ENCODE data around the gene RAB40B.

Gene RAB40B

DNA sequence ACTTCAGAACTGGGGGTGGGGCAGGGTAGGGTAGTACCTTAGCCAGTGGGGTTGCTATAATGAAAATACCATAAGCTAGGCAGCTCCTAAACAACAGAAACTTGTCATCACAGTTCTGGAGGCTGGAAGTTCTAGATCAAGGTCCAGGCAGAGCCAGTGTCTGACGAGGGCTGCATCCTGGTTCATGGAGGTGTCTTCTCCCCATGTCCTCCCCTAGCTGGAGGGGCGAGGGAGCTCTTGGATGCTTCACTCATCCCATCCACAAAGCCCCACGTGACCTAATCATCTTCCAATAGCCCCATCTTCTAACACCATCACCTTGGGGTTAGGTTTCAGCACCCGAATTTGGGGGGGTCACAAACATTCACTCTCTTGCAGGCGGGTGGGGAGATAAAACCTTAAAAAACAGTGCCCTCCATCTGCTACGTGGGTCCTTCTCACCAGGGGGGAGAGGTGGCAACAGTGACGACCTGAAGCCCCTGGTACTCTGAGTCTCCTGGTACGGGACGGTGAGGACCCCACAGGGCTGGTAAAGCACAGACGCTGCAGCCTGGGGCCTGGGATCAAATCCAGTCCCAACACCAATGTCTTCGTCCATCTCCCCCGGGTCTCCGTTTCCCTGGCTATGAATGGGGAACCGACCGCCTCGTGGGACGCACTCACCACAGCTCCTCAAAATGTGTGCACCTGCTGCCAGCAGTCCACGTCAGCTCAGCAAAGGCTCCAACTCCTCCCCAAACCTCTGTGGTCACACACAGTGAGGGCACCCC lies 22.8 kb downstream of the RAB40B start:
- ATAC-seq (ENCODE audit: low read depth) = no peak
- Mint-ChIP-seq H3K36me3 (peaks cover 3% of the 10 kb centered on the region), H3K4me1 (peaks cover 3% of the 10 kb centered on the region), H3K9me3 (no peaks in the 10 kb centered on the region), H3K27me3 (peaks cover 10% of the 10 kb centered on the region), H3K27ac (no peak overlapping the region), H3K4me3 (no peak overlapping the region)
- no peak for DNase-seq (ENCODE audit: low spot score in 2 of 2)

DNA sequence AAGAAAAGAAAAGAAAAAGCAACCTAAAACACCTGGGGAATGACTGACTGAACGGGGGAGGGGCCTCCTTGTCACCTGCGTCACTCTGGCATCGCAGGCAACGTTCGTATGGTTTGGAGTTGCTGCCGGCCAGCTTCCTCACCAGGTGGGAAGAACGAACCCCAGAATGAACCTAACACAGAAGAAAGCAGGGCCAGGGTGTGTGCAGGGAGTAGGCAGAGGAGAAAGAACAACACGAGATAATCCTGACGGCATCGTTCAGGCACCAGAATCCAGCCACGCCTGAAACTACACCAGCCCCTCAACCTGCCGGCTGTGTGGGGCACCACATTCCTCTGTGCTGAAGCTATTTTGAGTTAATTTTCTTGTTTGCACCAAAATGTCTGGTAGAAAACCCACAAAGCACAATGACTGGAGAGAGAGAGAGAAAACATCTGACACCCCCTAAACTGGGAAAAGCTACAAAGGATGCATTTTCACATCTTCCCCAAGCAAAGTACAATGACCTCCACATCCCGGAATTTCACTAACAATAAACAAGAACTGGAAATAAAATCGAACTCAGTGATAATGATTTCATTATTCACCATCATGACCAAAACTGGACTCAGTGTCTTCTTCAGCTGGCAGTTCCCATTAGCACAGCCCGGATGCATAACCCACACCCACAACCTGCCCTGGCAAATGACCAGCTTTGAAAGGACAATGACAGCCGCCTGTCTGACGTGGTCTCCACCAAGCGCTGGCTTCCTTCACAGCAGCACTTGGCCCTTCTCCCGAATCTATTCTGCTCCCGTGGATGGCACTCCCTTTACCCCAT lies 23.6 kb downstream of the RAB40B start:
- Mint-ChIP-seq H3K27ac (no peak overlapping the region), H3K27me3 (peaks cover 10% of the 10 kb centered on the region), H3K4me3 (no peak overlapping the region), H3K9me3 (no peaks in the 10 kb centered on the region), H3K36me3 (peaks cover 3% of the 10 kb centered on the region), H3K4me1 (peaks cover 3% of the 10 kb centered on the region)
- ATAC-seq (ENCODE audit: low read depth) = no peak
- DNase-seq (ENCODE audit: low spot score in 2 of 2) = no peak

DNA sequence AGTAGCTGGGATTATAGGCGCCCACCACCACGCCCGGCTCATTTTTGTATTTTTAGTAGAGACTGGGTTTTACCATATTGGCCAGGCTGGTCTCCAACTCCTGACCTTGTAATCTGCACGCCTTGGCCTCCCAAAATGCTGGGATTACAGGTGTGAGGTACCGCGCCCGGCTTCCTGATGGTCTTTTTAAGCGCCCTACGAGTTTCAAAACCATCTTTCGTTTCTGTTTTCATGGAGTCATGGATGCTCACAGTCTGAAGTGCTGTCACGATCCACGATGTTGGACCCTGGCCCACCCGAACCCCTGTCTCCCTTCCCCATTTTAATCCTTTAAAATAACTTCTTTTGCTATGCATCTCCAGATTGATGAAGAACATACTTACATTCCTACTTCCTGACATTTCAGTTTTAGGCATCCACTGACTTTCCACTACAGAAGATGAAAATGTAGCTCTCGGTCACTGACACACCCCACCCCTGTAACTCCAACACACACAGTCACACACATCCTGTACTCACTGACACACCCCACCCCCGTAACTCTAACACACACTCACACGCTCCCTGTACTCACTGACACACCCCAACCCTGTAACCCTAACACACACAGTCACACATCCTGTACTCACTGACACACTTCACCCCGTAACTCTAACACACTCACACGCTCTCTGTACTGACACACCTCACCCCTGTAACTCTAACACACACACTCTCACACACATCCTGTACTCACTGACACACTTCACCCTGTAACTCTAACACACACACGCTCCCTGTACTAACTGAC lies 27.6 kb downstream of the RAB40B start:
- Mint-ChIP-seq H3K27me3 (peaks cover 1% of the 10 kb centered on the region), H3K4me3 (no peak overlapping the region), H3K4me1 (peaks cover 8% of the 10 kb centered on the region), H3K9me3 (no peaks in the 10 kb centered on the region), H3K36me3 (peaks cover 3% of the 10 kb centered on the region), H3K27ac (no peak overlapping the region)
- no peak for ATAC-seq (ENCODE audit: low read depth)
- no peak for DNase-seq (ENCODE audit: low spot score in 2 of 2)

DNA sequence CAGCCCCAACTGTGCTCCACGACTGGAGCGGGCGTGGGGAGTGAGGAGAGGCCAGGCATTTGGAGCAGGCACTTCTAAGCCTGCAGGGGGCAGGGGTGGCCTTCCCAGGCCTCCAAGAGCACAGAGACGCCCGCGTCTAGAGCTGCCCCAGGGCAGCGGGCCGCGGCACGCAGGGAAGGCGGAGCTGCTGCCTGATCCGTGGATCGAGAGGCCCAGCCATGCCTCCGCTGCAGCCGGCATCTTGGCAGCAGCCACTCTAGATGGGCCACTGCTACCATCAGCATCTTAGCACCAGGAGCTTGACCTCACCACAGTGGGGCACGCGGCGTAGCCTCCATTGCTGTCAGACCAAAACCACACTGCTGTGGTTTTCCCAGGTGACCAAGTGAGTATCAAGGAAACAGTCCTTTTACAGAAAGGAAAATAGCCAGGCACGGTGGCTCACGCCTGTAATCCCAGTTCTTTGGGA lies 29.8 kb downstream of the RAB40B start:
- H3K27ac Mint-ChIP-seq = no peak overlapping the region
- ATAC-seq (ENCODE audit: low read depth) (peak; percentile 93), DNase-seq (ENCODE audit: low spot score in 2 of 2) (peak in 1 of 2 donors; percentile 34)
- H3K4me3 Mint-ChIP-seq = peak overlapping the region; percentile 37
- H3K36me3 Mint-ChIP-seq = peaks cover 3% of the 10 kb centered on the region
- H3K27me3 Mint-ChIP-seq = no peaks in the 10 kb centered on the region
- peaks cover 8% of the 10 kb centered on the region for H3K4me1 Mint-ChIP-seq
- no peaks in the 10 kb centered on the region for H3K9me3 Mint-ChIP-seq

DNA sequence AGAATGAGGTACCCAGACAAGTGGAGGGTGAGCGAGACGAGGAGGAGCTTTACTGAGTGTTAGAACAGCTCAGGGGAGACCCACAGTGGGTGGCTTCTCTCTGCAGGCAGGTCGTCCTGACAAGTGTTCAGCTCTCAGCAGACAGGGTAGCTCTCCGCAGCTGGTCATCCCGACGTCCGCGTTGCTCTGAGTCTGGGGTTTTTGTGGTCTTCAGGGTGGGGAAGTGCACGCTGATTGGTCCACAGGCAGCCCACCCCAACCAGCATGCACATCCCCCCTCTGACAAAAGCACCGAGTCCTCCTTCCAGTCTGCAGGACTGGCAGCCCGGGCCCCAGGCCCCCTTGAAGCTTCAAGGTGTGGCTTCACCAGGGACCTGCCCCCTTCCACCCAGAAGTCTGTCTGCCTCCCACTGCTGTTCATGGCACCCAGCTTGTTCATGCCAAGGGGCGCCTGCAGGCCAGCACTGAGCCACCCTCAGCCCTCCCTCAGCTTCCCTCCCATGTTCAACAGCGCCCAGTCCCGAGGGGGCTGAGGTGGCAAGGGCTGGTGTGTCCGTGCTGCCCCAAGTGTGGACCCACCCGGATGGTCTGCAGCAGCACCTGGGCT lies 30.4 kb downstream of the RAB40B start:
- no peaks in the 10 kb centered on the region for H3K27me3 Mint-ChIP-seq
- H3K4me3 Mint-ChIP-seq = no peak overlapping the region
- no peaks in the 10 kb centered on the region for H3K9me3 Mint-ChIP-seq
- no peak overlapping the region for H3K27ac Mint-ChIP-seq
- peaks cover 3% of the 10 kb centered on the region for H3K36me3 Mint-ChIP-seq
- ATAC-seq (ENCODE audit: low read depth) = no peak
- no peak for DNase-seq (ENCODE audit: low spot score in 2 of 2)
- peaks cover 8% of the 10 kb centered on the region for H3K4me1 Mint-ChIP-seq

DNA sequence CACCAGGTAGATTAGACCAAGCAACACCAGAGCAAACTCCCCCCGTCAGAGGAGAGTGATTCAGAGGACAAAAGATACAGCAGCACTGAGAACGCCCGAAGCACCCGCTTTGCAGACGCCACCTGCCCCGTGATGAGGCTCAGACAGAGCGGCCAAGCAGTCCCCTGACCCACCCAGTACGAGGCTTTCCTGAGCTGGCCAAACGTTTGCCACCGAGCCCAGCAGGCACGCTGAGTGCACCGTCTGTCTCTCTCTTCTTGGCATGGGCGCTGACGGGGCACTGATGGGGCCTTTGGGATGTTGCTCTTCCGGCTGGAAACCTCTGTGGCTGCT lies 30.9 kb downstream of the RAB40B start:
- DNase-seq (ENCODE audit: low spot score in 2 of 2) (no peak), ATAC-seq (ENCODE audit: low read depth) (no peak)
- Mint-ChIP-seq H3K4me3 (no peak overlapping the region), H3K27me3 (no peaks in the 10 kb centered on the region), H3K36me3 (peaks cover 3% of the 10 kb centered on the region), H3K27ac (no peak overlapping the region), H3K9me3 (no peaks in the 10 kb centered on the region), H3K4me1 (peaks cover 8% of the 10 kb centered on the region)

DNA sequence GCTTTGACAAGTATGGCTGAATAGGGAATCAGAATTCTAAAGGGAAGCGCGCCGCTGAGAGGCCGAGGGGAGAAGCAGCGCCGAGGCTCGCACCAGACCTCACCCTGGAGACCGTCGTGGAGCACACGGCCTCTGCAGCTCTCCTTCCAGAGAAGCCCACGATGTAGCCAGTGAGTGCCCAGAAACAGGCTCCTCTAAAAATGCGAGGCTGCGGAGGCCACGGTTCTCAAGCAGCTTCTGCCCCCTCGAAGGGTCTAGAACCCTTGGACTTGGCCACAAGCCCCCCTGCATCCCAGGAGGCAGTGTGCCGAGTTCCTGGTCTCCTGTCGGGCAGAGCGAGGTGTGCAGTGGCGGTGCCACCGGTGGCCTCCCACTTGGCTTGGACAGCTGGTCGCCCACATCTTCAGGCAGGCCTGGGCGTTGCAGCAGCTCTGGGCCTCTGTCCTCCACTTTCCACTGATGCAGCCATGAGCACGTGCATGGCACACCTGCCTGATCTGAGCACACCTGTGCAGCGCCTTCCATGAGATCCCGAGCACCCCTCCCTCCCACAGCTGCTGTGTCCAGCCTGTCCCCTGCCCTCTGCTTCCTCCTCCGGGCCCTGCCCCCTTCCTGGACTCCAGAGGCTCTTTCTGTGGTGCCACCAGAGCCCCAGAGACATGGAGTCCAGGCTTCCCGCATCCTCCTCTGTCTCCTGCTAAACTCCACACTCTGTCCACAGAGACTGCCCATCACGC lies 31.4 kb downstream of the RAB40B start:
- ATAC-seq (ENCODE audit: low read depth) (no peak), DNase-seq (ENCODE audit: low spot score in 2 of 2) (no peak)
- H3K4me1 Mint-ChIP-seq = peaks cover 8% of the 10 kb centered on the region
- H3K4me3 Mint-ChIP-seq = no peak overlapping the region
- H3K27me3 Mint-ChIP-seq = no peaks in the 10 kb centered on the region
- peaks cover 3% of the 10 kb centered on the region for H3K36me3 Mint-ChIP-seq
- no peak overlapping the region for H3K27ac Mint-ChIP-seq
- H3K9me3 Mint-ChIP-seq = no peaks in the 10 kb centered on the region

DNA sequence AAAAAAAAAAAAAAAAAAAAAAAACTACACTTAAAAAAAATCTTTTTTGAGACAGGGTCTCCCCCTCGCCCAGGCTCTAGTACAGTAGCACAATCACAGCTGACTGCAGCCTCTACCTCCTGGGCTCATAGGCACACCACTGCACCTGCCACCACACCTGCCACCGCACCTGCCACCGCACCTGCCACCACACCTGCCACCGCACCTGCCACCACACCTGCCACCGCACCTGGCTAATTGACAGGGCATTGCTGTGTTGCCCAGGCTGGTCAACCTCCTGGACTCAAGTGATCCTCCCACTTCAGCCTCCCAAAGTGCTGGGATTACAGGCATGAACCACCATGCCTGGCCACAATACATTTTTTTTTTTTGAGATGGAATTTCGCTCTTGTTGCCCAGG lies 32.6 kb downstream of the RAB40B start:
- DNase-seq (ENCODE audit: low spot score in 2 of 2) (no peak), ATAC-seq (ENCODE audit: low read depth) (no peak)
- Mint-ChIP-seq H3K9me3 (no peaks in the 10 kb centered on the region), H3K27me3 (no peaks in the 10 kb centered on the region), H3K27ac (no peak overlapping the region), H3K4me3 (no peak overlapping the region), H3K36me3 (no peaks in the 10 kb centered on the region), H3K4me1 (peaks cover 4% of the 10 kb centered on the region)

DNA sequence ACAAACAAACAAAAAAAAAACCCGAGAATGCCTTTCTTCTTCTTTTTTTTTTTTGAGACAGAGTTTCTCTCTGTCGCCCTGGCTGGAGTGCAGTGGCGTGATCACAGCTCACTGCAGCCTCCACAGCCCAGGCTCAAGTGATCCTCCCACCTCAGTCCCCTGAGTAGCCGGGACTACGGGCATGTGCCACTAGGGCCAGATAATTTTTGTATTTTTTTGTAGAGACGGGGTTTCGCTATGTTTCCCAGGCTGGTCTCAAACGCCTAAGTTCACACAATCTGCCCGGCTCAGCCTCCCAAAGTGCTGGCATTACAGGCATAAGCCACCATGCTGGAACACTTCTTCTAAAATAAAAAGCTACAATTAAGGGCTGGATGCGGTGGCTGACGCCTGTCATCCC lies 33.3 kb downstream of the RAB40B start:
- Mint-ChIP-seq H3K9me3 (no peaks in the 10 kb centered on the region), H3K4me1 (peaks cover 4% of the 10 kb centered on the region), H3K27ac (no peak overlapping the region), H3K36me3 (no peaks in the 10 kb centered on the region), H3K4me3 (no peak overlapping the region), H3K27me3 (no peaks in the 10 kb centered on the region)
- no peak for DNase-seq (ENCODE audit: low spot score in 2 of 2)
- ATAC-seq (ENCODE audit: low read depth) = no peak

DNA sequence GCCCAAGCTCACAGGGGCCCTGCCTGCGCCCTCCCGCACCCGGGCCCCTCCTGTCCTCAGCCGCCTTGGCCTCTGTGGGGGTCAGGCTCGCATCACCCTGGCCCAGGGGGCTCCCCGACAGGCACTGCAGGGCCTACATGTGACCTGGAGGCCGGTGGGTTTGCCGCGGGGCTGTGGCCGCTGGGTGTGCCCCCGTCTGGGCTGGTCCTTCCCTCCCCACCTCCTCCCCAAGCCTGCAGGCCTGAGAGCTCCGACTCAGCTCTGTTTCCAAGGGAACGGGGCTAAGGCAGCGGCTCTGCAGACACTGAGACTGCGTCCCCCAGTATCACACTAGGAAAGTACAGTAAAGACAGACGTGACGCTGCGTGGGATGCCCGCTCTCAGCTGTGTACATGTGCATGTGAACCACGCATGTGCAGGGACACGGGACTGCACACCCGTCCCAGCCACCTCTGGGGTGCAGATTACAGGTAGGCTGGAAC lies 33.8 kb downstream of the RAB40B start:
- no peaks in the 10 kb centered on the region for H3K9me3 Mint-ChIP-seq
- no peaks in the 10 kb centered on the region for H3K27me3 Mint-ChIP-seq
- H3K4me3 Mint-ChIP-seq = no peak overlapping the region
- ATAC-seq (ENCODE audit: low read depth) (no peak), DNase-seq (ENCODE audit: low spot score in 2 of 2) (no peak)
- no peak overlapping the region for H3K27ac Mint-ChIP-seq
- H3K36me3 Mint-ChIP-seq = no peaks in the 10 kb centered on the region
- H3K4me1 Mint-ChIP-seq = peaks cover 4% of the 10 kb centered on the region

DNA sequence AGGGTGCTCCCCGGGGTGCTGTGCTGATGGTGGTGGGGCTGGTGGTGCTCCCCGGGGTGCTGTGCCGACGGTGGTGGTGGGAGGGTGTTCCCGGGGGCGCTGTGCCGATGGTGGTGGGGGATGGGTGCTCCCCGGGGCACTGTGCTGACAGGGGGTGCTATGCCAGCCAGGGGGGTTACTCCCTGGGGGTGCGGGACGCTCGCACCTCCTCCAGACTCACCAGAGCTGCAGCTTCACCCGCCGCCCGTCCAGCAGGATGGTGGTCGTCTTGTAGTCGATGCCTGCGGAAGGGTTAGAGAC lies 34.3 kb downstream of the RAB40B start:
- H3K36me3 Mint-ChIP-seq = no peaks in the 10 kb centered on the region
- DNase-seq (ENCODE audit: low spot score in 2 of 2) = no peak
- H3K4me1 Mint-ChIP-seq = peaks cover 4% of the 10 kb centered on the region
- H3K27me3 Mint-ChIP-seq = no peaks in the 10 kb centered on the region
- H3K9me3 Mint-ChIP-seq = no peaks in the 10 kb centered on the region
- no peak for ATAC-seq (ENCODE audit: low read depth)
- H3K27ac Mint-ChIP-seq = no peak overlapping the region
- no peak overlapping the region for H3K4me3 Mint-ChIP-seq

DNA sequence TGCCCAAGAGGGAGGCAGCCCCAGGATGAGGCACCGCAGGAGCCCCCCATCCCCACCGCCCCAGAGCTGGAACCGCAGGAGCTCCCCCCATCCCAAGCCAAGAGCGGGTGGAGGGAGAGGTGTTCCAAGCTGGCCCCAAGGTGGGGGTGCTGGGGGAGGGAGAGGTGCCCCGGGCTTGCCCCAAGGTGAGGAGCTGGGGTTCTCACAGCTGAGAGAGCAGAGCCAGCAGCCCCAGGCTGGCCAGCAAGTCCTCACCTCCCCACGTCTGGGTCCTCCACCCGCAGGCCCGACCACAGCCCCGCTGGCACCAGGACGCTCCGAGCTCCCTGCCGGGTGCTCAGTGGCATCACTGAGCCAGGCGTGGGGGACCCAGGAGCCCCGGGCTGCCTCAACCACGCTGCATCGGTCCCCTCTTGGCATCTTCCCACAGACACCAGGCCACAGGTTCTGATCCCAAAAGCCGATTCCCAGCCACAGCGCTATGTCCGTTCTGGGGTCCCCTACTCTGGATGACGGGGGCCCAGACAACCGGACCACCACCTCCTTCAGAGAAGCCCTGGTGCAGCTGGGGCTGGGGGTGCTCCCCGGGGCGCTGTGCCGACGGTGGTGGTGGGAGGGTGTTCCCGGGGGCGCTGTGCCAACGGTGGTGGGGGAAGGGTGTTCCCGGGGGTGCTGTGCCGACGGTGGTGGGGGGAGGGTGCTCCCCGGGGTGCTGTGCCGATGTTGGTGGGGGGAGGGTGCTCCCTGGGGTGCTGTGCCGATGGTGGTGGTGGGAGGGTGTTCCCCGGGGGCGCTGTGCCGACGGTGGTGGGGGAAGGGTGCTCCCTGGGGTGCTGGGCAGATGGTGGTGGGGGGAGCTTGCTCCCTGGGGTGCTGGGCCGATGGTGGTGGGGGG lies 34.9 kb downstream of the RAB40B start:
- ATAC-seq (ENCODE audit: low read depth) (no peak), DNase-seq (ENCODE audit: low spot score in 2 of 2) (no peak)
- Mint-ChIP-seq H3K27me3 (no peaks in the 10 kb centered on the region), H3K4me1 (peaks cover 2% of the 10 kb centered on the region), H3K36me3 (no peaks in the 10 kb centered on the region), H3K27ac (no peak overlapping the region), H3K9me3 (no peaks in the 10 kb centered on the region), H3K4me3 (no peak overlapping the region)
